ENCODE data around the gene ADD2. TPM values are rescaled to one million over a fixed set of nuclear protein-coding genes. Genes with fewer than 3 reads are reported as not detected.
A peak's percentile ranks its signal among the peaks of the same experiment; 100 is the strongest.

Gene ADD2
- total RNA-seq, 2 donors from 2014 or later = 24.3 to 31.6 TPM

GRCh38 chr2:70718736-70719135 lies 49.3 kb downstream of the ADD2 start:
- no peaks in the 10 kb centered on the region for H3K4me1 Mint-ChIP-seq (ENCODE audit: low read depth)
- no peak for ATAC-seq (replicated peaks in 1 of 2)
- no peaks in the 10 kb centered on the region for H3K36me3 Mint-ChIP-seq (ENCODE audit: insufficient read depth in 2 of 2)
- no peak for DNase-seq
- H3K9me3 Mint-ChIP-seq = no peaks in the 10 kb centered on the region
- no peak overlapping the region for H3K27ac Mint-ChIP-seq
- H3K27me3 Mint-ChIP-seq (ENCODE audit: low read depth) = no peaks in the 10 kb centered on the region
- H3K4me3 Mint-ChIP-seq = no peak overlapping the region

DNA sequence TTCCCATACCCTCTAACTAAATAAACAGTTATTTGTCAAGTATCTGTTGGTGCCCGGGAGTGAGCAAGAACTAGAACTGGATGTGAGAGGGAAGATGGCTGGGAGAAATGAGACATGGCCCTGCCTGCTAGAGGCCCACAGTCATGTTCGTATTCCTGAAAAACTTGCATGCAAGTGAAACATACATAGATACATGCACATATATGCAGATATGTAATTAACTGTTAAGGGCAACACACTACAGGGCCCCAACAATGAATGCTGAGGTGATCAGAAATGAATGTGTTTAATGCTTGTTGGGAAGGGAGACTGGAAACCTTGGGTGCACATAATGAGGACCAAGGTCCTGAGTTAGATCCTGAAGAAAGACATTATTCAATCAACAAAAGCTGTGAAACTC lies 49.8 kb downstream of the ADD2 start:
- Mint-ChIP-seq H3K4me3 (no peak overlapping the region), H3K9me3 (no peaks in the 10 kb centered on the region), H3K27ac (no peak overlapping the region), H3K27me3 (ENCODE audit: low read depth) (no peaks in the 10 kb centered on the region), H3K36me3 (ENCODE audit: insufficient read depth in 2 of 2) (no peaks in the 10 kb centered on the region), H3K4me1 (ENCODE audit: low read depth) (no peaks in the 10 kb centered on the region)
- ATAC-seq (replicated peaks in 1 of 2) = no peak
- DNase-seq = no peak

DNA sequence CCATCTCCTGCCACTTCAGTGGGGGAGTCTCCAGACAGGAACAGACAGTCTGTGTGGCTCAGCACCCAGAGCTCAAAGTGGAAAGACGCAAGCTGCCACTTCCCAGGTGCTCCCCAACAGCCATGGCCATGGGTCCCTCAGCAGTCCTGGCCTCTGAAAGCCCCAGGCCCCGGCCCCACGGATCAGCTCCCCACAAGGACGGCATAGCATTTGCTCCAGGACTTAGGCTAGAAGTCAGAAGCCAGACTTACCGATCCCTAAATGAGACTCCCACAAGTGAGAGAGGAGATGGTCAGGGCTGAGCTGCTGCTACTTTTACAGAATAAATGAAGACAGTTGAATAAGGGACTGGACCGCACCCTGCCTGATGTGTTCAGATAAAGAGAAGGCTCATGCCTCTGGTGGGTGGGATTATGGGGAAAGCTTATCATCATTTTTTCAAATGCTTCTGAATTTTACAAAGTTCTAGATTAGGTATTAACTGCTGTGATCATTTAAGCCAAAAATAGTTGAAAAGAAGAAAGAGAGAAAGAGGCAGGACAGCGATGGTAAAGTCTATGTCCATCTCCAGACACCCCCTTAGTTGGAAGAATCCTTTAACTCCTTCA lies 50.5 kb downstream of the ADD2 start:
- no peak overlapping the region for H3K4me3 Mint-ChIP-seq
- no peak for DNase-seq
- H3K36me3 Mint-ChIP-seq (ENCODE audit: insufficient read depth in 2 of 2) = no peaks in the 10 kb centered on the region
- no peak overlapping the region for H3K27ac Mint-ChIP-seq
- no peaks in the 10 kb centered on the region for H3K27me3 Mint-ChIP-seq (ENCODE audit: low read depth)
- H3K9me3 Mint-ChIP-seq = no peaks in the 10 kb centered on the region
- no peak for ATAC-seq (replicated peaks in 1 of 2)
- H3K4me1 Mint-ChIP-seq (ENCODE audit: low read depth) = no peaks in the 10 kb centered on the region

GRCh38 chr2:70716951-70717350 lies 51.0 kb downstream of the ADD2 start:
- H3K27me3 Mint-ChIP-seq (ENCODE audit: low read depth) = no peaks in the 10 kb centered on the region
- H3K36me3 Mint-ChIP-seq (ENCODE audit: insufficient read depth in 2 of 2) = no peaks in the 10 kb centered on the region
- no peaks in the 10 kb centered on the region for H3K4me1 Mint-ChIP-seq (ENCODE audit: low read depth)
- no peak overlapping the region for H3K4me3 Mint-ChIP-seq
- DNase-seq (no peak), ATAC-seq (replicated peaks in 1 of 2) (no peak)
- peak overlapping the region; percentile 30 for H3K27ac Mint-ChIP-seq
- H3K9me3 Mint-ChIP-seq = no peaks in the 10 kb centered on the region

DNA sequence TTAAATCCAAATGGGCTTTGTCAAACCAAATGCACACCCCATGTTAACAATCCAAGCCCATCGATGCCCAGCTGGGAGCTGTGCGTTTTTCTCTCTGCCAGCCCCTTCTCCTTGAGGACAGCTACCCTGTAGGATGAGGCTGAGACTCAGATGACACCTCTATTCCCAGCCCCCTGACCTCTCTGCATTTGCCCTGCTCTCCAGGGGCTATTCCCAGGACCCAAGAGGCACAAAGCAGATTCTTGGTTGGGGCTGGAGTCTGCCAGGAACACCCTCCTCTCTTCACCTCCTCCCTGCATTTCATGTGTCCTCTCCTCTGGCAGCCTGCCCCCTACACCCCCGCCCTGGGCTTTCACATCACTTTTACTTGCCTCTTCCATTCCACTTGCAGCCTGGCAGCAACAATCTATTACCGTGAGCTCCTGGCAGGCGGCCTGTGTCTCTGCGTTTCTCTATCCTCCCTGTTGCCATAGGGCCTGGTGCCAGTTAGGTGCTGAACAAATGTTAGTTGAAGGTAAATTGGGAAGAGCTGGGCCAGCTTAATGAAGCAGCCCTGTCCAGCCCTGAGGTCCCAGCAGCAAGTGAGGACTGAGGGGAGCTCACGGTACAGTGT lies 51.8 kb downstream of the ADD2 start:
- H3K27me3 Mint-ChIP-seq (ENCODE audit: low read depth) = no peaks in the 10 kb centered on the region
- no peak for DNase-seq
- H3K36me3 Mint-ChIP-seq (ENCODE audit: insufficient read depth in 2 of 2) = no peaks in the 10 kb centered on the region
- no peaks in the 10 kb centered on the region for H3K4me1 Mint-ChIP-seq (ENCODE audit: low read depth)
- no peaks in the 10 kb centered on the region for H3K9me3 Mint-ChIP-seq
- no peak overlapping the region for H3K27ac Mint-ChIP-seq
- no peak overlapping the region for H3K4me3 Mint-ChIP-seq
- ATAC-seq (replicated peaks in 1 of 2) = no peak

- Mint-ChIP-seq H3K4me1 (ENCODE audit: low read depth) (peaks cover under 1% of the 10 kb centered on the region), H3K36me3 (ENCODE audit: insufficient read depth in 2 of 2) (no peaks in the 10 kb centered on the region), H3K27ac (no peak overlapping the region), H3K9me3 (no peaks in the 10 kb centered on the region), H3K27me3 (ENCODE audit: low read depth) (no peaks in the 10 kb centered on the region), H3K4me3 (no peak overlapping the region)
- no peak for ATAC-seq (replicated peaks in 1 of 2)
- no peak for DNase-seq
These were observed 52.7 kb downstream of the ADD2 start for GRCh38 chr2:70715071-70715985.

GRCh38 chr2:70714141-70714905 lies 53.7 kb downstream of the ADD2 start:
- H3K4me3 Mint-ChIP-seq = no peak overlapping the region
- DNase-seq (no peak), ATAC-seq (replicated peaks in 1 of 2) (no peak)
- H3K27me3 Mint-ChIP-seq (ENCODE audit: low read depth) = no peaks in the 10 kb centered on the region
- no peaks in the 10 kb centered on the region for H3K36me3 Mint-ChIP-seq (ENCODE audit: insufficient read depth in 2 of 2)
- peaks cover 10% of the 10 kb centered on the region for H3K4me1 Mint-ChIP-seq (ENCODE audit: low read depth)
- H3K9me3 Mint-ChIP-seq = no peaks in the 10 kb centered on the region
- no peak overlapping the region for H3K27ac Mint-ChIP-seq

GRCh38 chr2:70712916-70713315 lies 55.1 kb downstream of the ADD2 start:
- DNase-seq (no peak), ATAC-seq (replicated peaks in 1 of 2) (no peak)
- Mint-ChIP-seq H3K4me1 (ENCODE audit: low read depth) (peaks cover 24% of the 10 kb centered on the region), H3K4me3 (no peak overlapping the region), H3K27ac (no peak overlapping the region), H3K27me3 (ENCODE audit: low read depth) (no peaks in the 10 kb centered on the region), H3K9me3 (no peaks in the 10 kb centered on the region), H3K36me3 (ENCODE audit: insufficient read depth in 2 of 2) (no peaks in the 10 kb centered on the region)

- no peaks in the 10 kb centered on the region for H3K9me3 Mint-ChIP-seq
- H3K27me3 Mint-ChIP-seq (ENCODE audit: low read depth) = no peaks in the 10 kb centered on the region
- H3K36me3 Mint-ChIP-seq (ENCODE audit: insufficient read depth in 2 of 2) = no peaks in the 10 kb centered on the region
- H3K4me3 Mint-ChIP-seq = no peak overlapping the region
- peaks cover 25% of the 10 kb centered on the region for H3K4me1 Mint-ChIP-seq (ENCODE audit: low read depth)
- DNase-seq (no peak), ATAC-seq (replicated peaks in 1 of 2) (no peak)
- no peak overlapping the region for H3K27ac Mint-ChIP-seq
These were observed 56.8 kb downstream of the ADD2 start for GRCh38 chr2:70711191-70711590.

GRCh38 chr2:70710038-70710690 lies 57.8 kb downstream of the ADD2 start:
- no peak for ATAC-seq (replicated peaks in 1 of 2)
- peaks cover 25% of the 10 kb centered on the region for H3K4me1 Mint-ChIP-seq (ENCODE audit: low read depth)
- H3K27ac Mint-ChIP-seq = no peak overlapping the region
- DNase-seq = no peak
- H3K9me3 Mint-ChIP-seq = no peaks in the 10 kb centered on the region
- no peaks in the 10 kb centered on the region for H3K36me3 Mint-ChIP-seq (ENCODE audit: insufficient read depth in 2 of 2)
- H3K4me3 Mint-ChIP-seq = no peak overlapping the region
- H3K27me3 Mint-ChIP-seq (ENCODE audit: low read depth) = no peaks in the 10 kb centered on the region

GRCh38 chr2:70709275-70710037 lies 58.5 kb downstream of the ADD2 start:
- Mint-ChIP-seq H3K36me3 (ENCODE audit: insufficient read depth in 2 of 2) (no peaks in the 10 kb centered on the region), H3K27me3 (ENCODE audit: low read depth) (no peaks in the 10 kb centered on the region), H3K9me3 (no peaks in the 10 kb centered on the region), H3K27ac (no peak overlapping the region), H3K4me3 (peak overlapping the region in 1 of 2 donors; percentile 13), H3K4me1 (ENCODE audit: low read depth) (peaks cover 25% of the 10 kb centered on the region)
- DNase-seq (peak in 1 of 2 donors; percentile 7), ATAC-seq (replicated peaks in 1 of 2) (peak; percentile 56 to 60)

All from activated T-cell treated with anti-CD3 and anti-CD28 coated beads, Interleukin-2, amount 50 U/mL, for 72 hours (primary cell).